GM04504 (cell line): ENCODE results near the gene MIA2.
"Not testable (repeated sequence)": the region's sequence is repeated elsewhere in the genome, so short reads cannot be mapped to it uniquely, and the experiment has no call there.

Source experiments
- DNase-seq: peaks from one replicate; pipeline ENCODE4 v3.0.0-alpha.2; 2012; ENCODE audit warnings: low read depth

Gene MIA2

DNA sequence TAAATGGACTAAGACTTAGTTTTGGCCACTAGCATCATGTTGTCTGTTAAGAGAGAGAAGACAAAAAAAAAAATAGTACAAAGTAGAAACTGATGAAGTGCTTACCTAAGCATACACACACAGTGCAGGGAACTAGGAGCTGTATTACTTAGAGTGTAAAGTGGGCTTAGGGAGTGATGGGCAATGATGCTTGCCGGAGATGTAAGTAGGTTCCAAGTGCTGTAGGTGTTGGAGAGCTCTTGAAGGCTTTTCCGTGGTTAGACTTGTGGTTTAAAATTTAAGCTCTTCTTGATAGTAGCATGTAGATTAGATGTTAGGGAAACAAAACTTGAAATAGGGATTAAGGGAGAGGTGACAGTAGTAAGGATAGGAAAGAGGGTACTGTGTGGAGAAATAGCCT, 34.7 kb downstream of the MIA2 start:
- DNase-seq, result no peak

DNA sequence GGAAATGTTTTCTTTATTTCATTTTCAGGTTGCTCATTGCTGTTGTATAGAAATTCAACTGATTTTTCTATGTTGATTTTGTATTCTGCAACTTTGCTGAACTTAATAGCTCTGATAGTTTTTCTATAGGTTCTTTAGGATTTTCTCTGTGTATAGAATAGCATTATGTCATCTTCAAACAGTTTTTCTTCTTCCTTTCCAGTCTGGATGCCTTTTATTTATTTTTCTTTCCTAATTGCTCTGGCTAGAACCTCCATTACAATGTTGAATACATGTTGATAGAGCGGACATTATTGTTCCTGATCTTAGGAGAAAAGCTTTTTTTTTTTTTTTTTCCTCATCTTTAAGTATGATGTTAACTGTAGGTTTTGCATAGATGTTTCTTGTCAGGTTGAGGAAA, 39.2 kb downstream of the MIA2 start:
- no peak for DNase-seq

DNA sequence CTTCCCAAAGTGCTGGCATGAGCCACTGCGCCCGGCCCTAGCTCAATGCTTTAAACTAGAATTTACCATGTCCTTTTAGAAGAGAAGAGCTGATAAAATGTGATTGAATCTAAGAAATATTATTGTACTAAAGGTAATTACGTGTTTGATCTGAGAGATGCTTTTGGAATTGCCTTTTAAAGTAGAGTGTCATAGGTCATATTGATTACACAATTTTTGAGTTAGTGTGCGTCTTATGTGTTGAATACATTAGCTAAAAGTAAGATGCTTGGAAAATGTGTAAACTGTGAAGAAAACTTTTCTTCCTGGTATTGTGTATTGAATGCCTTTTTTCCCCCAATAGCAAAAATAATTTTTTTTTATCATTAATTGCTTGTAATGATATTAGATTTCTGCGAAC, 41.7 kb downstream of the MIA2 start:
- no peak for DNase-seq

DNA sequence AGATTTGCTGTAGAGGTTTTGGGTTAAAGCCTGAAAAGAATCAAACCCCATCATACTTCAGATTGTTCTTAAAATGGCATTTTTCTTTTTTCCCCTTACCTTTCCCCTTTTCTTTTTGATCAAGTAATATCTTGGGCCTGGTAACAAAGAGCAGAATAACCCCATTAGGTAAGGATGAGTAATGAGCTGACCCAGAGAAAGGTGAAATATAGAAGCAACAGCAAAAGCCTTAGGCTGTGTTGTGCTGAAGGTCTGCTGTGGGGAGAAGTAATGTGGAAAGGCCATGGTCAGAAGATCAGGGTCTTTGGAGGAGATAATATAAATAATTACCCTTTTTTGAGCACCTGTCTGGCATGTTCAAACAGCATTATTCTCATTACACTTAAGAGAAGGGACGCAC, 42.3 kb downstream of the MIA2 start:
- no peak for DNase-seq

DNA sequence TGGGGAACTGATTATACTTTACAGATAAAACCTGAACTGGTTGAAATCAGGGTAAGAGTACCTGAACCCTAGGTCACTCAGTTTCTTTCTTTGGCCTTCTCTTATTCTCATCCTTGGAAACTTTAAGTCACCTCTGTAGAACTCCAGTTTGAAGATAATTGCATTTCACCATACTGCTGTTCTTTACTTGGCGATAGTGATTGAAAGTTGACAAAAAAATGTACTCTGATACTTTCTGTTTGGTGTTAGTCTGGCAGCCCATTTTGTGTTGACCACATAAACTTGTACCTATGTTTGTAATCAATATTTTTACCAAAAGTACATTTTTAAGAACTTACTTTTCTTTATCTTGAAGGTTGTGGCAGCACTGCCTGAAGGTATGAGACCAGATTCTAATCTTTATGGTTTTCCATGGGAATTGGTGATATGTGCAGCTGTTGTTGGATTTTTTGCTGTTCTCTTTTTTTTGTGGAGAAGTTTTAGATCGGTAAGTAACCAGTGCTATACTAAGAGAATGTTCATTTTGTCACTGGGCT, 42.9 kb downstream of the MIA2 start:
- DNase-seq, result no peak

DNA sequence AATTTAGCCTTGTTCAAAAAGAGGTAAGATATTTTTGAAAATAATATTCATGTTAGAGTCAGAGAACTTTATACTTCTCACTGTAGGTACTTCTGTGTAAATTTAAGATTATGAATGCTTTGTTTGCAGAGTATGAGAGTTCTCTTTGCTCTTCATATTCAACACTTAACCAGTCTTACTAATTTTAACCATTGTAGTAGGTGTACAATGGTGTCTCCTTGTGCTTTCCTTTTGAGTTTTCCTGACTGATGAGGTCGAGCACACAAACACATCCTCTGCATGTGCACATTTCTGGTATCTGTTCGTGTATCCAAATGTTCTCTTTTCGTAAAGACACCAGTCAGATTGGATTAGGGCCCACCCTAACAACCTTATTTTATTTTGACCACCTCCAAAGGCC, 45.8 kb downstream of the MIA2 start:
- DNase-seq, result no peak

DNA sequence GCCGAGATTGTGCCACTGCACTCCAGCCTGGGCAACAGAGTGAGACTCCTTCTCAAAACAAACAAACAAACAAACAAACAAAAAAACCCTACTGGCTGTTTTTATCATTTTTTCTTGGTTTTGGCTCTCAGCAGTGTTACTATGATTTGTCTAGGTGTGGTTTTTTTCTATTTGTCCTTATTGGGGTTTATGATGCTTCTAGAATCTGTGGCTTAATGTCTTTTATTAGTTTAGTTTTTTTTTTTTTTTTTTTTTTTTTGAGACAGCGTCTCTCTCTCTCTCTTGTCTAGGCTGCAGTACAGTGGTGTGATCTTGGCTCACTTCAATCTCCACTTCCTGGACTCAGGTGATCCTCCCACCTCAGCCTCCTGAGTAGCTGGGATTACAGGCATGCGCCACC, 47.0 kb downstream of the MIA2 start:
- DNase-seq, result not testable (repeated sequence)

DNA sequence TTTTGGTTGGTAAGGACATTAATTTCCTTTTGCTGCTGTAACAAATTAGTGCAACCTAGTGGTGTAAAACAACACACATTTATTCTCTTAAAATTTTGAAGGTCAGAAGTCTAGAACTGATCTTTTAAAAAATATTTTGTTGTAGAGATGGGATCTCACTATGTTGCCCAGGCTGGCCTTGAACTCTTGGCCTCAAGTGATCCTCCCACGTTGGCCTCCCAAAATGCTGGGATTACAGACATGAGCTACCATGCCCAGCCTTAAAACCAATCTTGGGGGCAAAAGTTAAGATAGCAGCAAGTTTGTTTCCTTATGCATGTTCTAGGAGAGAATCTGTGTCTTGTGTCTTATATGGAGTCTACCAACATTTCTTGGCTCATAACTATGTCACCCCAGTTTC, 55.8 kb downstream of the MIA2 start:
- DNase-seq, result no peak

DNA sequence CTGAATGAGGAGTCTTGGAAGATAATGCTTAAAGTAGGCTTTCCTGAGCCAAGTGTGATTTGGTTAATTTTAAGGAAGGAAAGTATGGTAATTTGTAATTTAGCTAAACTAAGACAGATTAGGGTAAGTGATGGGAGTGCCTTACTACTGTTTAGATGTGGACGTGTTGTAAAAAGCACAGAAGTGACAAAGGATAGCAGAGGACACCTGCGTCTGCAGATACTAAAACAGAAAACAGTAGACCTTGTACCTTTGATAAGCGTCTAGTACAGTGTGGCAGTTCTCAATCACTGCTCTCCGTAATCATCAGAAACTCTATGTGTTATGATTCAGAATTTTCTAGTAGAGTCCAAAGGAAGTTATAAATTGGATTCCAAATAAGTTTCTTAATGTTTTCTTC, 58.0 kb downstream of the MIA2 start:
- no peak for DNase-seq

DNA sequence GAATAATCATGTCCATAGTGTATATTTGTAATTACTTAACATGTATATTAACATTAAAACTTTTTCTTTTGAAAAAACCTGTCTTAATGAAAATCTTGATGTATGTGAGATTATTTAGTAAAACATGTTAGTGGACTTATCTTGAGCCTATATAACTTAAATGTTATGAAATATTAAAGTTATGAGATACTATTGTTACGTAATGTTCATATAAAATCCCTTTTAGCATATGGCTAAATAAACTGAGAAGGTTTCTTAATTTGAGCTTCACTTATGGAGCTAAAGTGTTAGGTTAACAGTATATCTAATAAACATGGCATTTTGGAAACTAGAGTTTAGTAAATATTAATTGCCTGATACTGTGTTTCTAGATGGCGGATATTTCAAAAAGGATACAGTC, 59.9 kb downstream of the MIA2 start:
- DNase-seq, result no peak

DNA sequence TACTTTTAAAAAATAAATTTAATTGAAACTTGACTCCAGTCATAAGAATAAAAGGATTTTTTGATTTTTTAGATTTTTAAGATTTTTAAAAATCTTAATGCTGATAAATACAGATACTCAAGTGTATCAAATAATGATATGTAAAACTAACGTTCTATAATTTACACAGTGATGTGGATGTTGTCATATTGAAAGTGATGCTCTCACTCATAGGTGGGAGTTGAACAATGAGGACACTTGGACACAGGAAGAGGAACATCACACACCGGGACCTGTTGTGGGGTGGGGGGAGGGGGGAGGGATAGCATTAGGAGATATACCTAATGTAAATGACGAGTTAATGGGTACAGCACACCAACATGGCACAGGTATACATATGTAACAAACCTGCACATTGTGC, 66.7 kb downstream of the MIA2 start:
- not testable (repeated sequence) for DNase-seq

DNA sequence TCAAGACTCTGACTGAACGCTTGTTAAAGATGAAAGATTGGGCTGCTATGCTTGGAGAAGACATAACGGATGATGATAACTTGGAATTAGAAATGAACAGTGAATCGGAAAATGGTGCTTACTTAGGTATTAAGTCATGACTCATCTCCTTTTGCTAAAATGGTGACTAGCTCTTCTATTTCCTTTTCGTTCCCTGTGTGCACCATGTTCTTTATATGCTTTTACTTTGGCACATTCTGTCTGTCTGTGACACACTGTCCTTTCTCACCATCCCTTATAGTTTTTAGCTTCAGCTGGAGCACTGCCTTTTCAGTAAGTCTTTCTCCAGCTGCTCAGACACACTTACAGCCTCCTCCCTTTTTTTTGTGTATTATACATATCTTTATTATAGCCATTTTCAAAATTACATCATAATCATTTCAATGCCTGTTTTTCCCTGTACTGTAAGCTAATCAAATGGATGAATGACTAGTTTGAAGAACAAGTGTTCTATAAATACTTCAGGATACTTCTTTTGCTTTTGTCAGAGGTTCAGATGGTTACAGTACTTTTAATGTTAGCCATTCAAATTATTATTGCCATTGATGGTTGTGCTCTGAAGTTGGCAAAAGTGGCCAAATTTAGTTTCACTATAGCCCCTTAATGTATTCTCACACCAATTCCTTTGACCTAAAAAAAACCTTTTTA, 68.6 kb downstream of the MIA2 start:
- no peak for DNase-seq

DNA sequence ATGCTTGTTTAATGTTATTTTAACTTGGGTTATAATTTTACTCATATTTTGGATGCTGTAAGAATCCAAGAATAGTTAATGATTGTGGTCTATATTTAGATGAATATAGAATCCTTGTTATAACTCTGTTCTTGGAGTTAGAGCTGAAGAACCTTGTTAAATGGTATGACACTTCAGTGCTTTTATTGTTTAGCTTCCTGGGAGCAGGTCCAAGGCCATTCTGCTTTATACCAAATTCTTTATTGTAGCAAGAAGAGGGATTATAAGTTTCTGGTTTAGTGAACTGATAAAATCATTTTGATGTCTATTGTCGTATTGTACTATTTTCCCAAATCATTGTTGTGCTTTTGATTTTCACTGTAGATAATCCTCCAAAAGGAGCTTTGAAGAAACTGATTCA, 69.4 kb downstream of the MIA2 start:
- no peak for DNase-seq

DNA sequence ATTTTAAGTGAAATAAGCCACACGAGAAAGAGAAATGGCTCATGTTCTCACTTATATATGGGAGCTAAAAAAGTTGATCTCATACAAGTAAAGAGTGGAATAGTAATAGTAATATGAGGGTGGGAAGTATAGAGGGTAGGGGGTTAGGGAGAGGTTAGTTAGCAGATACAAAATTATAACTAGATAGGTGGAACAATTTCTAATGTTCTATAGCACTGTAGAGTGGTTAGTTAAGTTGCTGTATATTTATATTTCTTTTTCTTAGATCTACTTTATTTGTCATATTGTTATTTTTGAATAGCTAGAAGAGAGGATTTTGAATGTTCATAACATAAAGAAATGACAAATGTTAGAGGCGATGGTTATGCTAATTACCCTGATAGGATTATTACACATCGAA, 74.1 kb downstream of the MIA2 start:
- DNase-seq, result no peak

DNA sequence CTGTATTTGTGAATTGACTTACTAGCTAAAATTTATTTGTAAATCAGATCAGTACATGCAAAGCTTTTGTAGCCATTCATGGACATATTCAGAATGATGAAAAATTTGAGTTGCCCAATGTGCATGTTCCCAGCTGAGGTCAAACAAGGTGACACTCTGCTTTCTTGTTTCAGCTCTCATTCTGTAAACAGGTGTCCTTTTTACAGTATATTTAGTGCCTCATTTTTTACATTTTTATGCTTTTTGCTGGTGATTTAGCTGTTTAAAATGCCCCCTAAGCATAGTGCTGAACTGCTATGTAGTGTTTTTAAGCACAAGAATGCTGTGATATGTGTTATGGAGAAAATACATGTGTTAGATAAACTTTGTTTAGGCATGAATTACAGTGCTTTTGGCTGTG, 76.3 kb downstream of the MIA2 start:
- no peak for DNase-seq

DNA sequence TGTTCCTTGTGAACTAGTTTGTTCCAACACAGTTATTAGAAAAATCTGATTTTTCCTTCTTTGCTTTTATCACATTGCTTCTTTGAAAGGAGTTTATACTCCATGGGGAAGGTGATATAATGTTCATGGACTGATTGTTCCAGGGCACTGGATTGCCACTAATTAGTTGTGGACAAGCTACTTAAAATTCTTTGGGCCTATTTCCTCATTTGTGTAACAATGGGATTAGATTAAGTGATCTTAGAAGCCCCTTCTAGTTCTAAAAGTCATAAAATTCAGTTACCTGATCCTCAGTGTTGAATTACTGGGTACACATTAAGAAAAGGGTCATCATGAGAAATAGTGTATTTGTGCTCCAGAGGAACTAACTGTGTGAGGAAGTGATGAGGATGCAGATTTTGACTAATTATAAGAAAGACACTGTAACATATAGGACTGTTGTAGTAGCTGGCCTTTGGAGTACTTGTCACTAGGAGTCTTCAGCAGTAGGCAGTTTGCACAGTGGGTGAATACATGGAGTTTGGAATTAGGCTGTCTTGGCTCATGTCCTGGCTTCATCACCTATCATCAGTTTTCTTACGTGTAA, 82.2 kb downstream of the MIA2 start:
- DNase-seq, result no peak

DNA sequence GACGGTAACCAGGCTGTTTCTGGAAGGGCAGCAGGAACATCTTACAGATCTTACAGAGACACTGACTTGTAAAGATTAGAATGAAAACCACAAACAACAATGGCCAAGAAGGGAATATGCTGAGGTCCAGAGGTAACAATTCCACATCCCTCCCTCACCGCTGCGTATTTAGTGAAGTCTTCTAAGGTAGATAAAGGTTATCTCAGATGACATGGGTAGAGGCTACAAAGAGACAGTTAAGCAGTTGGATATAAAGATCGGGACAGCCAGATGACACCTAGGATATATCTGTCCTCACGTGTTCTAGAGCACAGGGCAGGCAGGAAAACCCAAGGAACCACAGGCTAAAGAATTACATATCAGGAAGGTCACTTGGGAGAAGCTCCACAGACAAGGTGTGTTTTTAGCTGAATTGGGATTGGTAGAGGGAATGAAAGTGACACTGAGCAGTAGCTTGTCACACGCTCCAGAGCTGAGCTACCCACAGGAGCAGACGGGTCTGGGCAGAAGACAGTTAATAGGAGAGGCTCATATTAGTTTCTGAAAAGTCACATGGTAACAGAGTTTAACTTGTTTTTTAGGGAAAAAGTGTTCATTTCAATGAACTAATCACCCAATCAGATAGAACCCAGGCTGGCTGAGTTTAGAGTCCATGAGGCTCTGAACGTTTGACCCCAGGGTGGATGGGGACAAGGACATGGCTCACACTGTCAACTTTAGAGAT, 83.3 kb downstream of the MIA2 start:
- DNase-seq, result no peak

DNA sequence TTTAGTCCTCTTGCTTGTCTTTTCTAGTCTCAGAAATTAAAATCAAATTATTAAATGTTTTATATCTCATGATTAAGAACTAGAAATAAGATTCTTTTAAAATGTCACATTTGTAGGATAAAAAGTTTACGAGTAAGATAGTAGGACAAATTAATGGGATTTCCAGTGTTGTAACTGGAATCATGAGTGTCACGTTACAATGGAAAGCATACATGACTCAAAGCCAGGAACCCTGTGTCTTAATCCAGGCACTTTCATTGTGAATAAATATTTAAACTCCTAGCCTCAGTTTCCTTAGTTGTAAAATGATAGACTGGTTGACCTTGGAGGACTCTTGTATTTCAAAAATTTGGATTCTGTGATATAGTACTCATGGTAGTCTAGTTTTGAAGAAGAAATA, 84.9 kb downstream of the MIA2 start:
- DNase-seq, result no peak

DNA sequence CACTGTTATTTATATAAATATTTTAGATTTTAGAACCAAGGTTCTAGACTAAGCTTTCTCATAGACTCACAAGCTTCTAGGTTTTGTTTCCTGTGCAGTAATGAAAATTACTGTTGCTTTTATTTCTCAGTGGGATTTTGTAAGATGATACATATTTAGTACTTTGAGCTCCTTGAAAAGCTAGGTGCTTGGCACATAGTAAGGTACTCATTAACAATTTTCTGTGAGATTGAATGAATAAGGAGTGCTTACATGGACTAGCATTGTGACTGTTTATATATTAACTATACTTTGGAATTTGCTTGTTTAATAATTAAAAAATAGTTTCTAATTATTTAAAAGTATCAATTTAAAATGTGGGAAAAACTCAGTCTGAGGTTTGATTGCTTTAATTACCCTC, 85.7 kb downstream of the MIA2 start:
- no peak for DNase-seq

DNA sequence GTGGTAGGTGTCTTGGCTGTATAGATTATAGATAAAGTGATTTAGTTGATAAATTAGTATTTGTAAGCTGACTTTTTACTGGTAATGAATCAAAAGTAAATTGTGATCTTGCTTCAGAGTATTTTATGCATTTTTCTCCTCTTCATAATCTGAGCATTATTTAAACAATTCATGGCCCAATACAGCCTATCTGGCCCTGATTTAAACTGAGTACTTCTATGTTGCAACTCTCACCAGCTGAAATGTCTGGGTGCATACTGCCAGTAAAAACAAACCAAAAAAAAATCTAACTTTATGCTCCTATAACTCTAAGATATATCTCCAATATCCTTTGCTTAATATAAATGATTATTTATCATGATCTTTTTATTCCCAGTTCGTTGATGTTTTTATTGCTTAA, 86.6 kb downstream of the MIA2 start:
- no peak for DNase-seq

DNA sequence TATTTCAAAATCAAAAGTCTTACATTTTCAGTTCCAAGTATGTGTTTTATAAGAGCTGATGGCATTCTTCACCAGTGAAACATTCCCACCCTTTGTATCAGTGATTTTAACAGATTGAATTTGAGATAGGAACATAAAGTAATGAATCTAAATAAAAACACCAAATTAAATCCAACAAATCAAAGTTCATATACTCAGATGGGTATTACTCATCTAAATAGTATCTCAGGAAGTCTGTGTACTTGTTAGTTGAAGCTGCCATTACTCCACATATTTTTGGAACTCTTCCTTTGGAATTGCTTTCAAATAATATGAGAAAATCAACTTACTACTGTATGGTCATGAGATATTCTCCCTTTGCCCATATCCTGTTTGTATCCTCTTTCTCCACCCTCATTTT, 89.1 kb downstream of the MIA2 start:
- DNase-seq, result no peak

DNA sequence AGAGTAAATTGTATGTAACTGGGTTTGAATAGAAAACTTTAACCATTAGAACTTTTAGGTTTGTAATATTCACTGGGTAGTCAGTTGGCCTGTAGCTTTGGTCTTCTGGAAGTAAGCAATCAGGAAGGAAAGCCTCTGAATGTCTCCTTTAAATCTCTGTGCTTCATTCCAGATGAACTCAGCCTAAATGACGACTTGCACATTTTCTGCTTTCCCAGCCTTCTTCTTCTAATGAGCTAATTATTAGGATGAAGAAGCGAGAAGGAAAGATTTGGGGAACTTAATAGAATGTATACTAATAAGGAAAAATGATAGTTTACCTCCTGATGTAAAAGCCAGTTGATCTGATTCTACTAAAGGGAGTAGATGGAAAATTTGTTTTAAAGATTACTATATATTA, 90.4 kb downstream of the MIA2 start:
- no peak for DNase-seq

DNA sequence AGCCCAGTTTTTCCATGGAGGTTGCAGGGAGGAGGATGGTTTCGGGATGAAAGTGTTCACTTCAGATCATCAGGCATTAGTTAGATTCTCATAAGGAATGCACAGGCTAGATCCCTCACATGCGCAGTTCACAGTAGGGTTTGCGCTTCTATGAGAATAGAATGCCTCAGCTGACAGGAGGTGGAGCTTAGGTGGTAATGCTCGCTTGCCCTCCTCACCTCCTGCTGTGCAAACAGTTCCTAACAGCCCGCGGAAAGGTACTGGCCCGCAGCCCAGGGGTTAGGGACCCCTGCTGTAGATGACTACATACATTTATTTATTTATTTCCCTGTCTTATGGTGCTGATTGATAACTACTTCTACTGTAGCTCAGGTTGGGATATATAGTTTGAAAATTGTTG, 105.3 kb downstream of the MIA2 start:
- DNase-seq, result no peak

DNA sequence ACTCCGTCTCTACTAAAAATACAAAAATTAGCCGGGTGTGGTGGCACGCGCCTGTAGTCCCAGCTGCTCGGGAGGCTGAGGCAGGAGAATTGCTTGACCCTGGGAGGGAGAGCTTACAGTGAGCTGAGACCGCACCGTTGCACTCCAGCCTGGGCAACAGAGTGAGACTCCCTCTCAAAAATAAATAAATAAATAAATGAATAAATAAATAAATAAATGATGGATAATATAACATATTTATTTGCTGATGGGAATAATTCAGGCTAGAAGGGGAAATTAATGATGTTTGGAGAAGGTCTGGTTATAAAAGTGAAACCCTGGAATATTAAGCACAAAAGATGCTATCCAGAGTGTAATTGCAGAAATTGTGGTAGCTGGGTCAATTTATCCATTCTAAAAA, 107.4 kb downstream of the MIA2 start:
- not testable (repeated sequence) for DNase-seq
